ENCODE measurements around the gene TFAP2A. TPM values are rescaled to one million over a fixed set of nuclear protein-coding genes. Genes with fewer than 3 reads are reported as not detected.

Gene TFAP2A
- total RNA-seq, 4 donors from 2014 or later: 0.40 to 0.78 TPM; not detected in 2

DNA sequence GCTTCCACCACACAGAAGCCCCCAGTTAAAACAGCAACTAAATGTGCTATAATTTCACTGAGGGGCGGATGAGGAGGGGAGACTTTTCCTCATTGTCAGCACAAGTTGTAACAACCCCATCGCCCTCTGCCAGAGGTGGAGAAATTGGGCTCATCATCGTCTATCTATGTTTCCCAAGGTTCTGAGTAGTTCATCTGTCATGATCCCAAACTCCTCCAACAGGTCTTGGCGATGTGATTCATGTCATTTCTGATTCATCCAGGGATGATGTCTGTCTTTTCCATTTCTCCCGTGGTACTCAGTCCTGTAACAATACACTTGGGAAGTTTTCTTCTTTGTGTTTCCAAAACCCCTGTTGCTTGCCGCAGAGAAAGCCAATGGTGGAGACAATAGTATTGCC, 51.0 kb downstream of the TFAP2A start:
- Histone ChIP-seq H3K4me1 (no peaks in the 10 kb centered on the region), H3K27me3 (no peaks in the 10 kb centered on the region), H3K27ac (no peak overlapping the region), H3K9me3 (no peaks in the 10 kb centered on the region), H3K36me3 (no peaks in the 10 kb centered on the region), H3K4me3 (replicated peaks in 1 of 3) (no peak overlapping the region)
- intact Hi-C loops (cut with DNase I): no loop called here
- 84 to 91% methylated on average over 6 of the region's 6 CpGs for WGBS, 2 donors
- TF ChIP-seq, protein P1, sequence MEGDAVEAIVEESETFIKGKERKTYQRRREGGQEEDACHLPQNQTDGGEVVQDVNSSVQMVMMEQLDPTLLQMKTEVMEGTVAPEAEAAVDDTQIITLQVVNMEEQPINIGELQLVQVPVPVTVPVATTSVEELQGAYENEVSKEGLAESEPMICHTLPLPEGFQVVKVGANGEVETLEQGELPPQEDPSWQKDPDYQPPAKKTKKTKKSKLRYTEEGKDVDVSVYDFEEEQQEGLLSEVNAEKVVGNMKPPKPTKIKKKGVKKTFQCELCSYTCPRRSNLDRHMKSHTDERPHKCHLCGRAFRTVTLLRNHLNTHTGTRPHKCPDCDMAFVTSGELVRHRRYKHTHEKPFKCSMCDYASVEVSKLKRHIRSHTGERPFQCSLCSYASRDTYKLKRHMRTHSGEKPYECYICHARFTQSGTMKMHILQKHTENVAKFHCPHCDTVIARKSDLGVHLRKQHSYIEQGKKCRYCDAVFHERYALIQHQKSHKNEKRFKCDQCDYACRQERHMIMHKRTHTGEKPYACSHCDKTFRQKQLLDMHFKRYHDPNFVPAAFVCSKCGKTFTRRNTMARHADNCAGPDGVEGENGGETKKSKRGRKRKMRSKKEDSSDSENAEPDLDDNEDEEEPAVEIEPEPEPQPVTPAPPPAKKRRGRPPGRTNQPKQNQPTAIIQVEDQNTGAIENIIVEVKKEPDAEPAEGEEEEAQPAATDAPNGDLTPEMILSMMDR (IDR thresholded peaks at IDR 0.05): no peak
- no peak for TF ChIP-seq POLR2A (IDR thresholded peaks at IDR 0.05)
- DNase-seq: no peak

DNA sequence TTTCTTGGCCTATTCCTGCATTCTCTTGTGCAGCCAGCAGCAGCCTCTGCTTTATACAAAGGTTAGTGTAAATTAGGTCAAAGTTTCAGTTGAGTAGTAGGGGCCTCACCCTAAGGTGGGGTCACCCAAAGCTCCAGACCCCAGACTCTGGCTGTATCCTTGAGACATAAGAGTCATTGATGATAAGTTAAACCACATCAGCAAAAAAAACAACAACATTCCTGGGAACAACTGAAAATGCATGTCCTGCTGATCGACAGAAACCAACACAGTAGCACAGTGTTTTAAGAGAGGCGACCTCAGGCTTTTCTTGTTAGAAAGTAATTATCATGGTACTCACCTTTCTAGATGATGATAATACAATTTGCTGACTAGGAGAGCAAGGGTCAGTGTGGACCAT, 52.6 kb downstream of the TFAP2A start:
- no peak overlapping the region for H3K27ac ChIP-seq
- H3K4me1 ChIP-seq: no peaks in the 10 kb centered on the region
- H3K27me3 ChIP-seq: no peaks in the 10 kb centered on the region
- no peak overlapping the region for H3K4me3 ChIP-seq (replicated peaks in 1 of 3)
- DNase-seq: no peak
- intact Hi-C loops (cut with DNase I): no loop called here
- 45 to 56% methylated on average over 2 of the region's 2 CpGs for WGBS, 2 donors
- H3K9me3 ChIP-seq: no peaks in the 10 kb centered on the region
- no peak for TF ChIP-seq POLR2A (IDR thresholded peaks at IDR 0.05)
- TF ChIP-seq, protein P1 (IDR thresholded peaks at IDR 0.05): no peak
- H3K36me3 ChIP-seq: no peaks in the 10 kb centered on the region

DNA sequence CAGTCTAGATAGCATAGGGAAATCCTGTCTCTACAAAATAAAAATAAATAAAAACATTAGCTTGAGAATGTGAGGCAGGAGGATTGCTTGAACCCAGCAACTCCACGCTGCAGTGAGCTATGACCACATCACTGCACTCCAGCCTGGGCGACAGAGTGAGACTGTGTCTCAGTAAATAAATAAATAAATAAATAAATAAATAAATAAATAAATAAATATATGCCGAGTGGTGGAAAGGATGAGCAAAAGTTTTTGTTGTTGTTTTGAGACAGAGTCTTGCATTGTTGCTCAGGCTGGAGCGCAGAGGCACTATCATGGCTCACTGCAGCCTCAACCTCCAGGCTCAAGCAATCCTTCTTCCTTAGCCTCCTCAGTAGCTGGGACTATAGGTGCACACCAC, 53.4 kb downstream of the TFAP2A start:
- 92% methylated on average over 4 of the region's 4 CpGs for WGBS, 2 donors
- no peaks in the 10 kb centered on the region for H3K4me1 ChIP-seq
- TF ChIP-seq POLR2A (IDR thresholded peaks at IDR 0.05): no peak
- TF ChIP-seq, protein P1 (IDR thresholded peaks at IDR 0.05): no peak

DNA sequence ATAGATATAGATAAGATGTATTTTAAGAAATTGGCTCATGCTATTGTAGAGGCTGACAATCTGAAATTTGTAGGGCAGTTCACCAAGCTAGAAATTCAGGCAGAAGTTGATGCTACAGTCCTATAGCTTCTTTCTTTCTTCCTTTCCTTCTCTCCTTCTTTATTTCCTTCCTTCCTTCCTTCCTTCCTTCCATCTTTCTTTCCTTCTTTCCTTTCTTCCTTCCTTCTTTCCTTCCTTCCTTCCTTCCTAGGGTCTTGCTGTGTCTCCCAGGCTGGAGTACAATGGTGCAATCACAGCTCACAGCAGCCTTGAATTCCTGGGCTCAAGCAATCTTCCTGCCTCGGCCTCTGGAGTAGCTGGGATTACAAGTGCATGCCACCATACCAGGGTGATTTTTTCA, 55.3 kb downstream of the TFAP2A start:
- Histone ChIP-seq H3K4me3 (replicated peaks in 1 of 3) (no peak overlapping the region), H3K27me3 (no peaks in the 10 kb centered on the region), H3K4me1 (no peaks in the 10 kb centered on the region), H3K36me3 (no peaks in the 10 kb centered on the region), H3K27ac (no peak overlapping the region), H3K9me3 (no peaks in the 10 kb centered on the region)
- no peak for DNase-seq
- TF ChIP-seq, protein P1 (IDR thresholded peaks at IDR 0.05): no peak
- TF ChIP-seq POLR2A (IDR thresholded peaks at IDR 0.05): no peak
- intact Hi-C loops (cut with DNase I): no loop called here
- 60 to 74% methylated on average over 1 of the region's 1 CpG for WGBS, 2 donors

More for the DNA sequence above, 53.4 kb downstream of the TFAP2A start:
- Histone ChIP-seq H3K9me3 (no peaks in the 10 kb centered on the region), H3K4me3 (replicated peaks in 1 of 3) (no peak overlapping the region), H3K27ac (no peak overlapping the region), H3K36me3 (no peaks in the 10 kb centered on the region), H3K27me3 (no peaks in the 10 kb centered on the region)
- intact Hi-C loops (cut with DNase I): no loop called here
- no peak for DNase-seq

DNA sequence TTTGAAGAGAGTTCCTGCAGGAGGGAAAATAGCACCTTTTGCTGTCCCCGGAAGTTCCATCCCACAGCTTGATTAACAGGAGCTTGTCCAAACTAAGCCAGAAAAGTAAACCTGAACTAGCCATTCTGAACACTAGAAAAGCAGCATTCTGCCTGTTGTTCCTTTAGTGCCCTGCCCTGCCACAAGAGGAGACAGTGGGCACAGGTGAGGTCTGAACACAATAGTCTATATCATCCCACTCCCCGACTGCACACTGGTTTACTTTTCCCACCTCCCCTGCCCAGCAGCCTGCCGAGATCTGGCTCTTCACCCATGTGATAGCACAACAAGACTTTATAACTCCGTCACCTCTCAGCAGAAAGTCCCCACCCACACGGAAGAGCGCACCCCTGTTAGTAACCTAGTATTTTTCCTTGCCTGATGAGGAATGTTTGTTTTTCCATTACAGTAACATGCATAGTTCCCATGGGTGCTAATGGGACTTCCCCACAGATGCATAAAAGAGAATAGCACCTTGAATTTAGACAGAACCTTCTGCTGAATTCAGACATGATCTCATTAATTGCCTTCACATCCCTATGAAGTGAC, 59.7 kb downstream of the TFAP2A start:
- Histone ChIP-seq H3K4me1 (no peaks in the 10 kb centered on the region), H3K9me3 (no peaks in the 10 kb centered on the region), H3K27ac (no peak overlapping the region), H3K4me3 (replicated peaks in 1 of 3) (no peak overlapping the region), H3K27me3 (no peaks in the 10 kb centered on the region), H3K36me3 (no peaks in the 10 kb centered on the region)
- 45 to 56% methylated on average over 6 of the region's 6 CpGs for WGBS, 2 donors
- TF ChIP-seq POLR2A (IDR thresholded peaks at IDR 0.05): no peak
- TF ChIP-seq, protein P1 (IDR thresholded peaks at IDR 0.05): no peak
- intact Hi-C loops (cut with DNase I): no loop called here
- DNase-seq: no peak

Measured in thyroid gland (tissue), 4 donors.